Brain microvascular endothelial cell (primary cell): ENCODE measurements around the gene KLHL29.
A peak's percentile ranks its signal among the peaks of the same experiment; 100 is the strongest.

Experiments used
- DNase-seq: peaks from one replicate; pipeline ENCODE4 v3.0.0-alpha.2; 2020
- H3K27ac ChIP-seq: fragments of 250-450 bp; sonication (Bioruptor Pico); 2 replicates; pipeline ENCODE4 v1.5.1; 2020; ENCODE audit warnings: mild to moderate bottlenecking, moderate library complexity
- H3K27me3 ChIP-seq: fragments of 250-450 bp; sonication (Bioruptor Pico); replicated peaks from 2 replicates; pipeline ENCODE4 v1.5.1; 2020; ENCODE audit warnings: mild to moderate bottlenecking
- H3K36me3 ChIP-seq: fragments of 250-450 bp; sonication (Bioruptor Pico); replicated peaks from 2 replicates; pipeline ENCODE4 v1.5.1; 2020; ENCODE audit warnings: mild to moderate bottlenecking
- H3K4me3 ChIP-seq: 2 replicates; pipeline ENCODE4 v1.5.1; 2011; ENCODE audit warnings: low read depth, mild to moderate bottlenecking, control low read depth, low read length, moderate library complexity
- in situ Hi-C: cut with HindIII; loops from 2 replicates; pipeline ENCODE4 v1.10.0; 2017; ENCODE audit warnings: low sequenced_read_pairs, low pct_ligation_motif_present
- TF ChIP-seq, protein P1 (sequence below): IDR thresholded peaks from 2 replicates; pipeline ENCODE4 v1.5.1; 2011; ENCODE audit warnings: low read depth, mild to moderate bottlenecking, moderate library complexity, low read length, control low read depth, inconsistent platforms; ENCODE audit errors: missing control alignments

KLHL29 gene

DNA sequence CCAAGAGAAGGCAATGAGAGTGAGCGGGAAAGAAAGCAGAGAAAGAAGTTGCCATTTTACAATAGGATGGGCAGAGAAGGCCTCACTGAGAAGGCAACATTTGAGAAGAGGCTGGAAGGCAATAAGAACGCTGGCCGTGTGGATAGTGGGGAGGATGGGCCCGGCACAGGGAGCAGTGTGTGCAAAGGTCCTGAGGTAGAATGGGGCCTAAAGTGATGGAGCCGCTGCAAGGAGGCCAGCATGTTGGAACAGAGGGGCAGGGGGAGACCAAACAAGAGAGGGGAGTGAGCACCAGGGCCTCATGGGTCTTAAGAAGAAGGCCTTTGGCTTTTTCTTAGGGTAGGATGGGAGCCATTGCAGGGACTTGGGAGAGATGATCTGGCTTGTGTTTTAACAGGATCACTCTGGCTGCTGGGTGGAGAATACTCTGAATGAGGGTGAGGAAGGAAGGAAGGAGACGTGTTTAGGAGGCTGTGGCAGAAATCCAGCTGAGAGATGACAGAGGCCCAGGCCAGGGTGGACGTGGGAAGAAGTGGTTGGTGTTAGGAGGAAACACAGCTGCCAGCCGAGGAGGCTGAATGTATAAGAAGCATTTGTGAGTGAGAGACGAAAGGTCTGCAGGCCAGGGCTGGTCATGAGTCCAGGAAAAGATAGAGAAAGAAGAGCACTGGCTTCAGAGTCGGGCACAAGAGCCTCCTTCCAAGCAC, 159.8 kb downstream of the KLHL29 start:
- Histone ChIP-seq H3K36me3 (no peaks in the 10 kb centered on the region), H3K27ac (no peak overlapping the region), H3K27me3 (no peaks in the 10 kb centered on the region), H3K4me3 (no peak overlapping the region)
- in situ Hi-C loops = no loop called here
- TF ChIP-seq, protein P1, sequence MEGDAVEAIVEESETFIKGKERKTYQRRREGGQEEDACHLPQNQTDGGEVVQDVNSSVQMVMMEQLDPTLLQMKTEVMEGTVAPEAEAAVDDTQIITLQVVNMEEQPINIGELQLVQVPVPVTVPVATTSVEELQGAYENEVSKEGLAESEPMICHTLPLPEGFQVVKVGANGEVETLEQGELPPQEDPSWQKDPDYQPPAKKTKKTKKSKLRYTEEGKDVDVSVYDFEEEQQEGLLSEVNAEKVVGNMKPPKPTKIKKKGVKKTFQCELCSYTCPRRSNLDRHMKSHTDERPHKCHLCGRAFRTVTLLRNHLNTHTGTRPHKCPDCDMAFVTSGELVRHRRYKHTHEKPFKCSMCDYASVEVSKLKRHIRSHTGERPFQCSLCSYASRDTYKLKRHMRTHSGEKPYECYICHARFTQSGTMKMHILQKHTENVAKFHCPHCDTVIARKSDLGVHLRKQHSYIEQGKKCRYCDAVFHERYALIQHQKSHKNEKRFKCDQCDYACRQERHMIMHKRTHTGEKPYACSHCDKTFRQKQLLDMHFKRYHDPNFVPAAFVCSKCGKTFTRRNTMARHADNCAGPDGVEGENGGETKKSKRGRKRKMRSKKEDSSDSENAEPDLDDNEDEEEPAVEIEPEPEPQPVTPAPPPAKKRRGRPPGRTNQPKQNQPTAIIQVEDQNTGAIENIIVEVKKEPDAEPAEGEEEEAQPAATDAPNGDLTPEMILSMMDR = no peak
- DNase-seq = no peak

DNA sequence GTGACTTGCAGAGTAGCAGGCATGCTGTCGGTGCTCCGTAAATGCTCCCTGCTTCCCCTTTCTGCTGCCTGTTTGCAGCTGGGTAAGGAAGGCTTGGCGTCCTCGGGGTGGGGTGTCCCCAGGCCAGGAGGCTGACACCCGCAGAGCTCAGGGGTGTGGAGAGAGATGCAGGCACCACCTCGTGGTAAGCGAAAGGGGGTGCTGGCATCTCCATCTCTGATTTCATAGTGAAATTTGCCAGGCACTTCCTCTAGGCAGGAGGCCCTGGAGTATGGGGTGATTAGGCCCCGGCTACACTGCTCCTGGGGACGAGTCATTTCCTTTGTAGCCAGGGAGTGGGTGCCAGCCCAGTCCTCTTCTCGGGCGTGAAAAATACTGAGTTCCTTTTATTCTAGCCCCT, 160.4 kb downstream of the KLHL29 start:
- TF ChIP-seq, protein P1 = peak; percentile 30
- Histone ChIP-seq H3K36me3 (no peaks in the 10 kb centered on the region), H3K4me3 (no peak overlapping the region), H3K27me3 (no peaks in the 10 kb centered on the region), H3K27ac (no peak overlapping the region)
- DNase-seq = no peak
- in situ Hi-C loops = no loop called here

DNA sequence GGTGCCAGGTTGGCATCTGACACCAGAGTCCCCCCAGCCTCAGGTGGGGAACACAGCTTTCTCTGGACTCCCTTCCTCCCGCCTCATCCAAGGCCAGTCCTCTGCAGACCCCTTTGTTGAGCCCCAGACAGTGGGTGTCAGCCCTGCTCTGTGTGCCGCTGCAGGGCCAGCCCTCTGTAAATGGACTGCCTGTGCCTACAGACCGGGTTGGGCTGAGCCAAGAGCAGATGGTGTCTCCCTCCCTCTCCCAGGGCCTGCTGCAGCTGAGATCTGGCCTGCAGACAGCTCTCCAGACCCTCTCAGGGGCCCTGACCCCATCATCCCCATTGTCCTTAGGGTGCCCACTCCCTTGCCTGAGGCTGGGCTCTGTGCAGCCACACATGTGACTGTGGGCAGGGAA, 160.8 kb downstream of the KLHL29 start:
- Histone ChIP-seq H3K27me3 (no peaks in the 10 kb centered on the region), H3K36me3 (no peaks in the 10 kb centered on the region), H3K4me3 (no peak overlapping the region), H3K27ac (no peak overlapping the region)
- in situ Hi-C loops = no loop called here
- TF ChIP-seq, protein P1 = no peak
- no peak for DNase-seq

DNA sequence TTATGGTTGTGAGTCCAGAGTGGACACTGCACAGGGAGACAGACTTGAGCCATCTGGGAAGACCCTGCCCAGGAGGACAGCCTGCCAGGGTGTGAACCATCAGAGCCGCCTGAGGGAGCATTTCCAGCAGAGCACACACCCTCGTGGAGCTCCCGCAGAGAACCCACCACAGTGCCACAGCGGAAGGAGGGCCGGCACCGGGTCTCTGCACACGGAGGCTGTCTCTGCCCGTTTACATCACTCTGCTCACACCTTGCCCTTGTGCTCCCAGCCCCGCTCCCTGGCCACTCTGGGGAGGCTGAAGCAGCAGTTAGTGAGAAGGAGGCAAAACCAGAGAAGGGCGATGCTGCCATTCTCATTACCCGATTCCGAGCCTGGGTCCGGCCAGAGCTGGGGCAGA, 161.9 kb downstream of the KLHL29 start:
- TF ChIP-seq, protein P1 = no peak
- H3K4me3 ChIP-seq = no peak overlapping the region
- in situ Hi-C loops = no loop called here
- H3K27me3 ChIP-seq = no peaks in the 10 kb centered on the region
- H3K36me3 ChIP-seq = no peaks in the 10 kb centered on the region
- no peak overlapping the region for H3K27ac ChIP-seq
- no peak for DNase-seq

DNA sequence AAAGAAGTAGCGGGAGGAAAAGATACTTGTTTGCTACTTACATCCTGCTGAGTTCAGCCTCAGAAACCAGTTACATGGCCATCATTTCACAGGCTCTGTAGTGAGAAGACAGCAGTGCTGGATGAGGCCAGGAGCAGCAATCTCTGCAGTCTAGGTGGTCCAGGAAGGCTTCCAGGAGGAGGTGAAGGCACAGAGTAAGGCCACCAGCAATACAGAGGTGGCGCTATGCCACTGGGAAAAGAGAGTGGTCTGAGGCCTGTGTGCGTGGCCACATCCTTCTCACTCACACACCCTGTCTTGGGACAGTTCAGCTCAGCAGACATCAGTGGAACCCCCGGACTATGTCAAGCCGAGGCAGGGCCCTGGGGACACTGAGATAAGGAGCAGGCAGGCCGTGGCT, 162.7 kb downstream of the KLHL29 start:
- H3K4me3 ChIP-seq = no peak overlapping the region
- in situ Hi-C loops = no loop called here

More for the DNA sequence above, 162.7 kb downstream of the KLHL29 start:
- no peaks in the 10 kb centered on the region for H3K36me3 ChIP-seq
- DNase-seq = no peak
- no peak overlapping the region for H3K27ac ChIP-seq
- TF ChIP-seq, protein P1 = no peak
- no peaks in the 10 kb centered on the region for H3K27me3 ChIP-seq
